ENCODE results near the gene FOLR3.
"Not testable (repeated sequence)": the region's sequence is repeated elsewhere in the genome, so short reads cannot be mapped to it uniquely, and the experiment has no call there.

The FOLR3 gene

GRCh38 chr11:72122607-72123006 lies 12.9 kb upstream of the FOLR3 start:
- FAIRE-seq: no peak
- DNase-seq (ENCODE audit: extremely low spot score, insufficient read length, low read depth): no peak

GRCh38 chr11:72123117-72123653 lies 12.3 kb upstream of the FOLR3 start:
- DNase-seq (ENCODE audit: extremely low spot score, insufficient read length, low read depth): no peak
- FAIRE-seq: no peak

GRCh38 chr11:72124046-72124445 lies 11.5 kb upstream of the FOLR3 start:
- no peak for FAIRE-seq

GRCh38 chr11:72125956-72126355 lies 9.6 kb upstream of the FOLR3 start:
- no peak for FAIRE-seq
- DNase-seq (ENCODE audit: extremely low spot score, insufficient read length, low read depth): no peak

More at GRCh38 chr11:72124046-72124445, 11.5 kb upstream of the FOLR3 start:
- no peak for DNase-seq (ENCODE audit: extremely low spot score, insufficient read length, low read depth)

- DNase-seq (ENCODE audit: extremely low spot score, insufficient read length, low read depth) (no peak), FAIRE-seq (no peak)
Observed at GRCh38 chr11:72127923-72128322, 7.6 kb upstream of the FOLR3 start.

- FAIRE-seq (no peak), DNase-seq (ENCODE audit: extremely low spot score, insufficient read length, low read depth) (no peak)
Observed at GRCh38 chr11:72129381-72129780, 6.1 kb upstream of the FOLR3 start.

GRCh38 chr11:72132646-72133045 lies 2.9 kb upstream of the FOLR3 start:
- DNase-seq (ENCODE audit: extremely low spot score, insufficient read length, low read depth) (no peak), FAIRE-seq (no peak)

GRCh38 chr11:72135891-72136683 lies 562 bp downstream of the FOLR3 start:
- FAIRE-seq: no peak
- DNase-seq (ENCODE audit: extremely low spot score, insufficient read length, low read depth): no peak

- DNase-seq (ENCODE audit: extremely low spot score, insufficient read length, low read depth): no peak
- FAIRE-seq: no peak
Observed at GRCh38 chr11:72136684-72137262, 1.2 kb downstream of the FOLR3 start.

GRCh38 chr11:72138821-72139390 lies 3.4 kb downstream of the FOLR3 start:
- FAIRE-seq: no peak

GRCh38 chr11:72139500-72139899 lies 4.0 kb downstream of the FOLR3 start:
- DNase-seq (ENCODE audit: extremely low spot score, insufficient read length, low read depth) (no peak), FAIRE-seq (no peak)

More at GRCh38 chr11:72138821-72139390, 3.4 kb downstream of the FOLR3 start:
- DNase-seq (ENCODE audit: extremely low spot score, insufficient read length, low read depth): no peak

GRCh38 chr11:72140661-72141060 lies 5.1 kb downstream of the FOLR3 start:
- DNase-seq (ENCODE audit: extremely low spot score, insufficient read length, low read depth) (no peak), FAIRE-seq (no peak)

- FAIRE-seq (no peak), DNase-seq (ENCODE audit: extremely low spot score, insufficient read length, low read depth) (no peak)
Observed at GRCh38 chr11:72141066-72141465, 5.5 kb downstream of the FOLR3 start.

GRCh38 chr11:72142086-72142485 lies 6.6 kb downstream of the FOLR3 start:
- FAIRE-seq; DNase-seq (ENCODE audit: extremely low spot score, insufficient read length, low read depth): not testable (repeated sequence)

GRCh38 chr11:72142543-72142942 lies 7.0 kb downstream of the FOLR3 start:
- FAIRE-seq: not testable (repeated sequence)

GRCh38 chr11:72144807-72145565 lies 9.5 kb downstream of the FOLR3 start:
- DNase-seq (ENCODE audit: extremely low spot score, insufficient read length, low read depth): no peak

More at GRCh38 chr11:72142543-72142942, 7.0 kb downstream of the FOLR3 start:
- DNase-seq (ENCODE audit: extremely low spot score, insufficient read length, low read depth): not testable (repeated sequence)

GRCh38 chr11:72146625-72147024 lies 11.1 kb downstream of the FOLR3 start:
- no peak for DNase-seq (ENCODE audit: extremely low spot score, insufficient read length, low read depth)
- FAIRE-seq: no peak

More at GRCh38 chr11:72144807-72145565, 9.5 kb downstream of the FOLR3 start:
- FAIRE-seq: no peak

- FAIRE-seq (no peak), DNase-seq (ENCODE audit: extremely low spot score, insufficient read length, low read depth) (no peak)
Observed at GRCh38 chr11:72150882-72151281, 15.4 kb downstream of the FOLR3 start.

GRCh38 chr11:72153874-72154273 lies 18.3 kb downstream of the FOLR3 start:
- FAIRE-seq; DNase-seq (ENCODE audit: extremely low spot score, insufficient read length, low read depth): not testable (repeated sequence)

- FAIRE-seq (no peak), DNase-seq (ENCODE audit: extremely low spot score, insufficient read length, low read depth) (no peak)
Observed at GRCh38 chr11:72154816-72155215, 19.3 kb downstream of the FOLR3 start.
